GM18498 (cell line): ENCODE measurements around the gene POTEC.
"Not testable (repeated sequence)": the region's sequence is repeated elsewhere in the genome, so short reads cannot be mapped to it uniquely, and the experiment has no call there.

ENCODE experiments used
- ATAC-seq: cut with Tn5 transposase; IDR thresholded peaks from one replicate; pipeline ENCODE4 v1.9.1; 2021; ENCODE audit warnings: mild to moderate bottlenecking, moderate library complexity; ENCODE audit not compliant: unreplicated experiment

POTEC gene

DNA sequence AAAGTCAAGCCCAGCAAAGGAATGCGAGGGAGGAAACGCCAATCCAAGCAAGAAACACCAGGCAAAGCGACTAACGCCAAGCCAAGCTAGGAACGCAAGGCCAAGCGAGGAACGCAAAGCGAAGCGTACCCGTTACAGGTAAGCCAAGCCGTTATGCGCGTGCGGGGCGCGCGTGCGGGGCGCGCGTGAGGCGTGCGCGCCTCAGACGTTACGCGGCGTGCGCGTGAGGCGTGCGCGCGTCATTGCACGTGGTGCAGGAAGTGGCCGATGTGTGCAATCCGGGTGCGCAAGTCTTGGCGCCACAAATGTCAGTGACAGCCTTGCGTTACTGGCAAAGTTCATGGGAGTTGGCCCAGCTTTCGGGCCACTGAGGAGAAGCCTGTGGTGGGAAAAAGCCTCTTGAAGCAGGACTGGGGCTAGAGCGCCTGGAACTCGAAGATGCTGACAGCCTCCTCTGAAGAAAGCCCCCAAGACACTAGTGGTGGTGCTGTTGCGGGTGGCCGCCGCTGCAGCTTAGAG is at the start of gene POTEC:
TSS of gene POTEC (minus strand) at position 155 of the 519 bp plus-strand sequence. CDS start 454 bp downstream, outside the sequence.
- ATAC-seq: not testable (repeated sequence)

GRCh38 chr18:14577971-14578370 is 34.6 kb upstream of the POTEC start:
- no peak for ATAC-seq

- ATAC-seq: not testable (repeated sequence)
These were observed 16.1 kb upstream of the POTEC start for GRCh38 chr18:14559502-14559901.

- ATAC-seq: not testable (repeated sequence)
These were observed 11.7 kb downstream of the POTEC start for GRCh38 chr18:14531659-14532058.

GRCh38 chr18:14510707-14511106 is 32.7 kb downstream of the POTEC start:
- not testable (repeated sequence) for ATAC-seq

DNA sequence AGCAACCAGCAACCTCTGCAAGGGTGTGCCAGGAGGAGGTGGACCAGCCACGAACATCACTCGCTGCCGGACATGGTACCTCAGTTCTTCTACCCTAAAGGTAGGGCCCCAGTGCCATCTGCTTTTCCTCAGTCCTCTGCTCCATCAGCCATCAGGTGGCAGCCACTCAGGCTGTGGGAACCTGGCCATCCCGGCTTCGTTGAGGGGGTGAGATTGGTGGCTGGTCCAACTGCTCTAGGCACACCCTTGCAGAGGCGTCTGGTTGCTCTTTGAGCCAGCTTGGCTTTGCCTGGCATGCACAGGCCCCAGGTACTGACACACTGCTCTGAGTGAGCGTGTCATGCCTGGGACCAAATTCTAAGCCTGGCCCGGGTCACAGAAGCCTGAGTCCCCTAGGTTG is 39.7 kb downstream of the POTEC start:
- ATAC-seq: not testable (repeated sequence)

- ATAC-seq: not testable (repeated sequence)
These were observed 41.5 kb downstream of the POTEC start for GRCh38 chr18:14501894-14502293.

- ATAC-seq: not testable (repeated sequence)
These were observed 54.0 kb downstream of the POTEC start for GRCh38 chr18:14489256-14490014.

- not testable (repeated sequence) for ATAC-seq
These were observed 54.6 kb downstream of the POTEC start for GRCh38 chr18:14488789-14489188.

GRCh38 chr18:14486926-14487580 is 56.3 kb downstream of the POTEC start:
- not testable (repeated sequence) for ATAC-seq

DNA sequence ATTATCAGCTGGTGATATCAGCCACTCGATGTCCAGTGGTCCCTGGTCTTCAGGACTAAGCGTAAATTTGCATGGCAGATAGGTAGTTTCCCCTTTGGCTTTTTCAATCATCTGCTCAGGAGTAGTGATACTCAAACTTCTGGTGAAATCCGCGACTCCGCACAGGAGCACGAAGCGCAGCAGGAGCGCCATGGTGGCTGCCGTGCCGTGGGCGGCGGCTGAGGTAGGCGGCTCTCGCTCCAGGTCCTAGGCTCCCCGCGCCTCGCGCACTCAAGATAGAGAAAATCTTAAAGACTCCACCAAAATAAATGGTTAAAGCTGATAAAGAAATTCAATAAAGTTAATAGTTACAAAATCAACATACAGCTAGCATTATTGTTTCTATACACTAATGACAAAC is 64.3 kb downstream of the POTEC start:
- ATAC-seq: not testable (repeated sequence)

GRCh38 chr18:14475520-14475919 is 67.9 kb downstream of the POTEC start:
- not testable (repeated sequence) for ATAC-seq

GRCh38 chr18:14474752-14475151 is 68.6 kb downstream of the POTEC start:
- ATAC-seq: not testable (repeated sequence)

DNA sequence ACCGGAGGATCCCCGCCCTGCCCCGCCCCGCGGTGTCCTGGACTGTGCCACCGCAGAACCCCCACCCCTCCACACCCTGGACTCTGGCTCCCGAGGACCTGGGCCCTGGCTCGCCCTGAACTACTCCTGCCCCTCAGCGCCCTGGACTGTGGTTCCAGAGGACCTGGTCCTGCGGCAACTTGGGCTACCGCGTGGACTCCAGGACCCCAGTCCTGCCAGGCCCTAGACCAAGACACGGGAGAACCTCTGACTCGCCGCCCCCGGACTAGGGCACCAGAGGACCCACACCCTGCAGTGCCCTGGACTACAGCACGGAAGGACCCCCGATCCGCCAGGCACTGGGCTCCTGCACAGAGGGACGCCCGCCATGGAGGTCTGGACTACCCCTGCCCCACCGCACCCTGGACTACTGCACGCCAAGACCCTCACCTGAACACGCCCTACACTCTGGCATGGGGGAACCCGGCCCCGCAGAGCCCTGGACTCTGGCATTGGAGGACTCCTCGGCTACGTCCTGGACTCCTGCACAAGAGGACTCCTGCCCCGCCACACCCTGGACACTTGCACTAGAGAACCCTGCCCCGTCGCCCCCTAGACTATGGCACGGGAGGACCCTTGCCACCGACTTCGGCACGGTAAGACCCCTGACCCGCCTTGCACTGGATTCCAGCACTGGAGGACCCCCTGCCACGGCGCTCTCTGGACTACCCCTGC is 69.2 kb downstream of the POTEC start:
- not testable (repeated sequence) for ATAC-seq

DNA sequence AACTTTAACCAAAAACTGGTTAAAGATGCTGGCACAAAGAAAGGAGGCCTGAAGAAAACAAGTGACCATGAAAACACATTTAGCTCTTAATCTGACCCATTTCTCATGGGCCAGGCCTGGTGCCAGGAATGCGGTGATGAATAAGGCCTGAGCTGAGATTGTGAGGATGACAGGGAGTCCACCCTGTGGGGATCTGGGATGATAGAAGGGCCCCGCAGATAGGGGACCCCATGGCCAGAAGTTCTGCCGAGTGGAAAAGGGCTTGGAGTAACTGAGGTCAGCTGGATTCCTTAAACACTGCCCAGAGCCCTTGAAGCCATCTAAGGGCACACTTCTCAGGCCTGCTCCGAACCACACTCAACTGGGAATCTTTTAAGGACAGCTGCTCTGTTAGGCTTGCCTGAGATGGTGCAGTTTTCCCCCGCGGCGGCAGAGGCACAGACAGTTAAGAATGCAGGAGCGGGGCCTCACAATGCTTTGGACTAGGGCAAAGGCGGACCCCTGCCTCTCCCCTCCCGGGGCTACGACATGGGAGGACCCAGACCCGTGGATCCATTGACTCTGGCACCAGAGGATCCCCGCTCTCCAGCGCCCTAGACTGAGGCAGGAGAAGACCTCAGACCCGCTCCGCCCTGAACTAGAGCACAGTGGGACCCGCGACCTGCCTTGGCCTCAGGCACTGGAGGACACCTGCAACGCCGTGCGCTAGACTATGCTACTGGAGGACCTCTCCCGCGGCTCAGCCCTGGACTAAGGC is 70.0 kb downstream of the POTEC start:
- not testable (repeated sequence) for ATAC-seq

DNA sequence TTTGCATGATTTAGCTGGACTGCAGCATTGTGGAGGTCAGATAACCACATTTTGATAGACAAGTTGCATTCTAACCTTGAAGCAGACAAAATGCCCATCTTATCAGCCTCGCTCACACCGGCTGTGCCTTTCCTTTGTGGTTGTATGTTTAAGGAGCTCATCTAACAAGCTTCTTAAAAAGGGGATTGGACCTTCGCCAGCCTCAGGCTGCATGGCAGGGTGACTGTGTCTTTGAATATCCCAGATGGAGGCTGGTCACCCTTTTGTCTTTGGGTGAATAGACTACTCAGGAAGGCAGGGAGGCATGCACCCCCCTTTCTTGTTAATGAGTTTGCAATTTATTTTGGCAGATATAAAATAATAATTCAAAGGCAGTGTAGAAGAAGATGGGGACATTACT is 72.1 kb downstream of the POTEC start:
- ATAC-seq: not testable (repeated sequence)

DNA sequence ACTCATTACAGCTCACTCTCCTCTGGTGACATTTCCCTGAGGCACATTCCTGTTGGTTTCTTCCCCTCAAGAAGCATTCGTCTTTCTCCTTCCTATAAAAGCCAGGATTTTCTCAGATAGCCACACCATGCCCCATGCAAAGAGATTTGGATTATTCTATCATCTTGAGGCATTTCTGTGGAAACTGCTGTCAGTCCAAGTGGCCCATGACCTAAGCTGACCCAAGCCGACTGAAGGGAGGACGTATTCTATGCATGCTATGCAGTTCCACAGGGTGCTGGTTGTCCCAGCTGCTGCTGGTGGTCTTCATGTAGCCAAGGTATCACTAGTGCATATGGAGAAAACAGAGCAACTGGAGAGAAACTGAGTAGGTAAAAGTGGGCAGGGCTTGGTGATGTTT is 73.0 kb downstream of the POTEC start:
- not testable (repeated sequence) for ATAC-seq

DNA sequence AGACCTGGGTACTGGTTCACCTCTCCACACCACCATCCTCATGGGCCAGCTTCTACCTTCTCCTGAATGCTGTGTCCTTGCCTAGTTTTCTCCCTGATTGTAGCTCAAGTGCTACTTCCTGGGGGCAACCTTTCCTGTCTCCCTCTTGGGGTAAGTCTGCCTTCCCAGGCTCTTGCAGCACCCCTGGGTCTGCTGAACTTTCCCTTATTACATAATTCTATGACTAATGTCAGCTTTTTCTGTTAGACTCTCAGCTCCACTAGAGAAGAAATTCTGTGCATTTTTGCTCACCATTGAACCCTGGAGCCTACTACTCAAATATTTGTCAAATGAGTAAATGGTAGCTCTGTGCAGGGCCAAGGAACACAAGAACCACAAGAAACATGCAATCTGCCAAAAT is 73.4 kb downstream of the POTEC start:
- ATAC-seq: not testable (repeated sequence)

GRCh38 chr18:14465989-14466388 is 77.4 kb downstream of the POTEC start:
- not testable (repeated sequence) for ATAC-seq
